HS-5 (cell line): ENCODE measurements around the gene MND1.
"Not testable (repeated sequence)": the region's sequence is repeated elsewhere in the genome, so short reads cannot be mapped to it uniquely, and the experiment has no call there.

Experiments
- DNase-seq: peaks from one replicate; pipeline ENCODE4 v3.0.0-alpha.2; 2012; ENCODE audit warnings: low read depth

The MND1 gene

GRCh38 chr4:153403726-153404125 lies 59.2 kb downstream of the MND1 start:
- no peak for DNase-seq

- no peak for DNase-seq
These were observed 63.4 kb downstream of the MND1 start for GRCh38 chr4:153407906-153408305.

- DNase-seq: no peak
These were observed 64.4 kb downstream of the MND1 start for GRCh38 chr4:153408932-153409331.

- DNase-seq: peak; percentile 46
These were observed 64.9 kb downstream of the MND1 start for GRCh38 chr4:153409412-153409811.

- no peak for DNase-seq
These were observed 65.5 kb downstream of the MND1 start for GRCh38 chr4:153409924-153410501.

- DNase-seq: no peak
These were observed 69.4 kb downstream of the MND1 start for GRCh38 chr4:153413842-153414241.

GRCh38 chr4:153416456-153416855 lies 72.0 kb downstream of the MND1 start:
- DNase-seq: not testable (repeated sequence)

- DNase-seq: no peak
These were observed 73.6 kb downstream of the MND1 start for GRCh38 chr4:153418121-153418520.

- no peak for DNase-seq
These were observed 74.1 kb downstream of the MND1 start for GRCh38 chr4:153418558-153418957.

GRCh38 chr4:153419029-153419428 lies 74.5 kb downstream of the MND1 start:
- no peak for DNase-seq

- DNase-seq: no peak
These were observed 75.3 kb downstream of the MND1 start for GRCh38 chr4:153419673-153420278.

- DNase-seq: no peak
These were observed 75.9 kb downstream of the MND1 start for GRCh38 chr4:153420361-153420760.

GRCh38 chr4:153421941-153422340 lies 77.5 kb downstream of the MND1 start:
- no peak for DNase-seq

- DNase-seq: no peak
These were observed 81.9 kb downstream of the MND1 start for GRCh38 chr4:153426207-153426885.

- DNase-seq: peak; percentile 31
These were observed 83.0 kb downstream of the MND1 start for GRCh38 chr4:153427363-153428071.

GRCh38 chr4:153428941-153429475 lies 84.5 kb downstream of the MND1 start:
- DNase-seq: no peak

- DNase-seq: peak; percentile 77
These were observed 88.7 kb downstream of the MND1 start for GRCh38 chr4:153432965-153433753.

GRCh38 chr4:153433754-153434105 lies 89.2 kb downstream of the MND1 start:
- DNase-seq: no peak

GRCh38 chr4:153434190-153434589 lies 89.7 kb downstream of the MND1 start:
- DNase-seq: no peak

- no peak for DNase-seq
These were observed 94.6 kb downstream of the MND1 start for GRCh38 chr4:153438916-153439756.

GRCh38 chr4:153439831-153440230 lies 95.3 kb downstream of the MND1 start:
- no peak for DNase-seq
